Lower lobe of right lung (tissue), 2 donors: ENCODE measurements around the gene CCDC39. TPM values are rescaled to one million over a fixed set of nuclear protein-coding genes. Genes with fewer than 3 reads are reported as not detected.

Experiments
- ATAC-seq, 2 donors: fragments of 200-7000 bp; cut with Tn5 transposase; one replicate each; pipeline ENCODE4 v1.9.1; 2020 to 2022; ENCODE audit warnings: mild to moderate bottlenecking in 2 of 2, moderate library complexity in 2 of 2
- DNase-seq: peaks from one replicate; pipeline ENCODE4 v3.0.0-alpha.2; 2020
- H3K27ac ChIP-seq: fragments of 200-600 bp; one replicate; pipeline ENCODE4 v1.8.0; 2022
- H3K27me3 ChIP-seq: fragments of 200-600 bp; one replicate; pipeline ENCODE4 v1.8.0; 2022; ENCODE audit warnings: low read depth
- H3K36me3 ChIP-seq: fragments of 200-600 bp; one replicate; pipeline ENCODE4 v1.8.0; 2022; ENCODE audit warnings: mild to moderate bottlenecking
- H3K4me1 ChIP-seq: fragments of 200-600 bp; one replicate; pipeline ENCODE4 v1.8.0; 2022
- H3K4me3 ChIP-seq: fragments of 200-600 bp; one replicate; pipeline ENCODE4 v1.8.0; 2022; ENCODE audit warnings: mild to moderate bottlenecking
- H3K9me3 ChIP-seq: fragments of 200-600 bp; one replicate; pipeline ENCODE4 v1.8.0; 2022
- CTCF ChIP-seq: fragments of 200-600 bp; IDR thresholded peaks from one replicate; pipeline ENCODE4 v1.8.0; 2022; ENCODE audit warnings: antibody characterized with exemption, mild to moderate bottlenecking
- intact Hi-C: fragments of 100-400 bp; cut with DNase I; formaldehyde crosslinking; loops from one replicate; pipeline ENCODE4 v1.11.0; 2022
- total RNA-seq: library from RNA; stranded (reverse); fragmentation: NEBNext Ultra II Directional; extraction: Animal tissue kit (Norgen Biotek cat#: 25700); gene quantifications from one replicate; pipeline ENCODE4 v1.2.1, GENCODE V29; 2021
- donor health status: DM: no; HTN: yes; CAD: no; lungs with severe emphysema.

The CCDC39 gene
- total RNA-seq, 1 donor from 2014 or later: 2.2 TPM

- Histone ChIP-seq H3K36me3 (no peaks in the 10 kb centered on the region), H3K4me1 (no peaks in the 10 kb centered on the region), H3K4me3 (no peak overlapping the region), H3K27me3 (no peaks in the 10 kb centered on the region), H3K9me3 (no peaks in the 10 kb centered on the region), H3K27ac (no peak overlapping the region)
- no peak for DNase-seq
- no peak for ATAC-seq
- intact Hi-C loops: no loop called here
- no peak for TF ChIP-seq CTCF
These were observed 107.3 kb downstream of the CCDC39 start for GRCh38 chr3:180571831-180572598.

DNA sequence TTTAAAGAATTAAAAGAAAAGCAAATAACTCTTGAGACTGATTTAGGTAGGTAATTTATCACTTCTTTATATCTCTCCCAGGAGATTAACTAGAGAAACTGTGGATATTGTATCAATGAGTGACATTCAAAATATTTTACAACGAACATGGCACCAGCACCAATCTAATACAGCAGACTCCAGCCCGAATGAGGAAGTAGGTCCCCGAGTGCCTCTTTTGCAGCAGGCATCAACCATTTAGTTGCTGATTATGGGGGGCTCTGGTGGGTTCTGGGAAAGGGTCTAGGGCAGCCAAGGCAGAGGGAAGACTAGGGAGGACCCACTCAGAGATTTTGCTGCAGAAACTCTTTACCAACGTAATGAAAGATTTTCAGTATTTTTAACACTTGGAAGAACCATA lies 109.1 kb downstream of the CCDC39 start:
- no peak for TF ChIP-seq CTCF
- no peak overlapping the region for H3K27ac ChIP-seq
- no peaks in the 10 kb centered on the region for H3K36me3 ChIP-seq
- ATAC-seq (no peak), DNase-seq (no peak)
- H3K4me3 ChIP-seq: no peak overlapping the region
- H3K4me1 ChIP-seq: no peaks in the 10 kb centered on the region
- intact Hi-C loops: no loop called here
- no peaks in the 10 kb centered on the region for H3K9me3 ChIP-seq
- no peaks in the 10 kb centered on the region for H3K27me3 ChIP-seq

DNA sequence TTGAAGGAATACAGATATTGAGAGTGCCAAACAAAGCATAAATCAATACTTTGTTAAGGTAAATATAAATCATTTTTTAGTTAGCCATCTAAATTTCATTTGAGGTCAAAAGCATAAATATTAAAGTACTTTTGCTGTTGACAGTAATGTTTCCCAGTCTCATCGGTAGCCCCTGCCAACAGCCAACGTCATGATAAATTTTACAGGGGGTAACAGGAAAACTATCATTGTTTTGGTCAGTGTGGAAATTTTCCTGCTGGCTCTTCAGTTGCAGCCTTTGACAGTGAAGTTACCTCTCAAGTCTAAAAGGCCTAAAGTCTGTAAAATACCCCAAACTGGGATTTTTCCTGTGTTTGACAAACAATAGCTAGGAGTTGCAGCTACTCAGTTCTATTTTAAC lies 114.6 kb downstream of the CCDC39 start:
- ATAC-seq (no peak), DNase-seq (no peak)
- Histone ChIP-seq H3K27ac (no peak overlapping the region), H3K9me3 (no peaks in the 10 kb centered on the region), H3K4me1 (no peaks in the 10 kb centered on the region), H3K4me3 (no peak overlapping the region), H3K27me3 (no peaks in the 10 kb centered on the region), H3K36me3 (no peaks in the 10 kb centered on the region)
- TF ChIP-seq CTCF: no peak
- intact Hi-C loops: no loop called here

Other genes starting within 250 kb of the CCDC39 start
- 52.9 TPM for gene TTC14, start 77.3 kb downstream of the CCDC39 start, total RNA-seq
- gene FXR1, start 233.2 kb upstream of the CCDC39 start, total RNA-seq: 103 TPM